HS-27A (cell line): ENCODE results near the gene FERD3L.

Experiments used
- DNase-seq: peaks from one replicate; pipeline ENCODE4 v3.0.0-alpha.2; 2012; ENCODE audit warnings: low read depth, missing footprints

FERD3L gene

GRCh38 chr7:19099924-19100323, 45.3 kb downstream of the FERD3L start:
- no peak for DNase-seq

- DNase-seq = no peak
Measured at GRCh38 chr7:19099194-19099593, 46.0 kb downstream of the FERD3L start.

GRCh38 chr7:19098510-19098909, 46.7 kb downstream of the FERD3L start:
- no peak for DNase-seq

GRCh38 chr7:19097165-19098055, 47.8 kb downstream of the FERD3L start:
- DNase-seq = no peak

GRCh38 chr7:19095353-19095860, 49.8 kb downstream of the FERD3L start:
- no peak for DNase-seq
